HepG2 (cell line): ENCODE results near the gene ARHGAP31. TPM values are rescaled to one million over a fixed set of nuclear protein-coding genes. Genes with fewer than 3 reads are reported as not detected.

Experiments
- ATAC-seq: fragments of 200-7000 bp; cut with Tn5 transposase; 3 replicates; pipeline ENCODE4 v1.9.1; 2020; ENCODE audit warnings: mild to moderate bottlenecking, moderate library complexity
- BruUV-seq: library from RNA; stranded (reverse); fragments of 400-500 nt; replicated peaks from 2 replicates; lab custom pipeline; 2021; lab: Mats Ljungman, UMichigan
- CTCF ChIA-PET: fragments of 300-600 bp; formaldehyde crosslinking; extraction: SDS; loops from one replicate; lab custom pipeline; 2021; ENCODE audit warnings: low total read pairs, inconsistent platforms, low intra/inter-chr PET ratio; lab: Yijun Ruan, JAX
- POLR2A ChIA-PET: fragments of 350-600 bp; sonication (Branson Sonifier 250); formaldehyde crosslinking; loops from one replicate; lab custom pipeline; 2020; ENCODE audit warnings: antibody characterized with exemption, inconsistent platforms; lab: Yijun Ruan, JAX
- DNase-seq: peaks from one replicate; pipeline ENCODE4 v3.0.0-alpha.2; 2015; ENCODE audit warnings: low spot score
- FAIRE-seq: peaks from 3 replicates; lab custom pipeline; 2011; peaks lifted over from hg19 to GRCh38; lab: Jason Lieb, UNC
- H2AFZ ChIP-seq: one replicate; pipeline ENCODE4 v1.6.1; 2011; ENCODE audit warnings: low read length, inconsistent platforms
- H3K27ac ChIP-seq: fragments of 300-600 bp; 3 replicates; pipeline ENCODE4 v1.8.0; 2011; ENCODE audit warnings: mixed run types, mild to moderate bottlenecking, mixed read lengths, low read length, inconsistent platforms; ENCODE audit not compliant: insufficient read depth; ENCODE audit errors: extremely low read length
- H3K27me3 ChIP-seq, 2 experiments: fragments of 200-600 bp in 1 of 2; 2 replicates in 1 of 2; 3 replicates in 1 of 2; pipeline versions ENCODE4 v1.6.0 to v1.8.0; 2011; ENCODE audit warnings: low read length in 2 of 2, mild to moderate bottlenecking in 2 of 2, moderate library complexity in 2 of 2, inconsistent platforms in 1 of 2; ENCODE audit not compliant: insufficient read depth in 2 of 2, control insufficient read depth in 1 of 2
- H3K36me3 ChIP-seq, 2 experiments: fragments of 200-600 bp in 1 of 2; replicated peaks in 1 of 2; 2 replicates in 1 of 2; 3 replicates in 1 of 2; pipeline versions ENCODE4 v1.5.1 to v1.8.0; 2011; ENCODE audit warnings: low read length in 2 of 2, inconsistent platforms in 1 of 2; ENCODE audit not compliant: insufficient read depth in 2 of 2, control insufficient read depth in 1 of 2
- H3K4me1 ChIP-seq: 2 replicates; pipeline ENCODE4 v1.5.1; 2012; ENCODE audit warnings: low read length, inconsistent platforms; ENCODE audit not compliant: insufficient read depth
- H3K4me2 ChIP-seq: 2 replicates; pipeline ENCODE4 v1.6.0; 2011; ENCODE audit warnings: low read depth, low read length, inconsistent platforms
- H3K4me3 ChIP-seq, 3 experiments: fragments of 200-600 bp in 1 of 3; sonication (generic), shearing (Covaris generic) in 1 of 3; replicated peaks in 1 of 3; 2 replicates each; pipeline ENCODE4 v1.5.1; 2011 to 2016; ENCODE audit warnings: low read length in 3 of 3, inconsistent platforms in 2 of 3, low read depth in 2 of 3, mild to moderate bottlenecking in 2 of 3, control low read depth in 1 of 3, mixed read lengths in 1 of 3; ENCODE audit not compliant: insufficient read depth in 1 of 3
- H3K79me2 ChIP-seq: one replicate; pipeline ENCODE4 v1.6.1; 2011; ENCODE audit warnings: low read length, inconsistent platforms; ENCODE audit not compliant: insufficient read depth
- H3K9ac ChIP-seq: 2 replicates; pipeline ENCODE4 v1.6.0; 2011; ENCODE audit warnings: mild to moderate bottlenecking, low read depth, low read length, inconsistent platforms; ENCODE audit not compliant: insufficient read depth
- H3K9me3 ChIP-seq: 2 replicates; pipeline ENCODE4 v1.5.1; 2012; ENCODE audit warnings: mild to moderate bottlenecking, low read length
- H4K20me1 ChIP-seq: 2 replicates; pipeline ENCODE4 v1.6.0; 2011; ENCODE audit warnings: inconsistent platforms, mild to moderate bottlenecking, low read length, moderate library complexity; ENCODE audit not compliant: insufficient read depth
- GATAD2A ChIP-seq: IDR thresholded peaks from 2 replicates; pipeline ENCODE4 v1.6.1; 2016
- JDP2 ChIP-seq: sonication (generic); formaldehyde crosslinking; IDR thresholded peaks from 2 replicates; pipeline ENCODE4 v1.8.1; 2022; ENCODE audit warnings: missing genetic modification reagents, borderline replicate concordance
- MLLT10 ChIP-seq: sonication (generic); formaldehyde crosslinking; IDR thresholded peaks from 2 replicates; pipeline ENCODE4 v1.4.0; 2020; ENCODE audit warnings: missing genetic modification reagents
- POLR2G ChIP-seq: fragments of 200-400 bp; formaldehyde crosslinking; IDR thresholded peaks from 2 replicates; pipeline ENCODE4 v1.6.1; 2018; ENCODE audit warnings: mild to moderate bottlenecking, low read depth, low read length, moderate library complexity
- SOX13 ChIP-seq, 3 experiments: fragments of 450-650 bp in 1 of 3; sonication (generic) in 1 of 3; formaldehyde crosslinking in 1 of 3; IDR thresholded peaks in 2 of 3; conservative IDR thresholded peaks in 1 of 3; 2 replicates each; pipeline versions ENCODE4 v1.5.0 to v1.6.1; 2016 to 2020; ENCODE audit warnings: antibody characterized with exemption in 1 of 3, mild to moderate bottlenecking in 1 of 3, missing compliant biosample characterization in 1 of 3, missing genetic modification reagents in 1 of 3, moderate library complexity in 1 of 3
- TFDP1 ChIP-seq: IDR thresholded peaks from 2 replicates; pipeline ENCODE4 v1.6.1; 2016; ENCODE audit warnings: missing compliant biosample characterization, missing genetic modification reagents, borderline replicate concordance
- ZBTB7B ChIP-seq: sonication (generic); formaldehyde crosslinking; IDR thresholded peaks from 2 replicates; pipeline ENCODE4 v1.4.0; 2020; ENCODE audit warnings: missing genetic modification reagents
- ZNF136 ChIP-seq: sonication (generic); formaldehyde crosslinking; IDR thresholded peaks from 2 replicates; pipeline ENCODE4 v1.8.1; 2022; ENCODE audit warnings: low read depth, mild to moderate bottlenecking, moderate library complexity, missing genetic modification reagents
- ZNF337 ChIP-seq: sonication (generic); formaldehyde crosslinking; IDR thresholded peaks from 2 replicates; pipeline ENCODE4 v1.5.1; 2020; ENCODE audit warnings: missing genetic modification reagents, low read depth, mild to moderate bottlenecking, borderline replicate concordance
- ZNF446 ChIP-seq: sonication (generic); formaldehyde crosslinking; IDR thresholded peaks from 2 replicates; pipeline ENCODE4 v1.5.0; 2020; ENCODE audit warnings: mild to moderate bottlenecking, missing genetic modification reagents
- ZNF563 ChIP-seq: sonication (generic); formaldehyde crosslinking; IDR thresholded peaks from 2 replicates; pipeline ENCODE4 v1.8.0; 2022; ENCODE audit warnings: mild to moderate bottlenecking, moderate library complexity, missing genetic modification reagents
- ZNF615 ChIP-seq: sonication (generic); formaldehyde crosslinking; IDR thresholded peaks from 2 replicates; pipeline ENCODE4 v1.5.0; 2020; ENCODE audit warnings: mild to moderate bottlenecking, missing genetic modification reagents, borderline replicate concordance
- ZNF709 ChIP-seq: sonication (generic); formaldehyde crosslinking; IDR thresholded peaks from 2 replicates; pipeline ENCODE4 v1.5.0; 2020; ENCODE audit warnings: mild to moderate bottlenecking, missing genetic modification reagents
- ZNF891 ChIP-seq: sonication (generic); formaldehyde crosslinking; IDR thresholded peaks from 2 replicates; pipeline ENCODE4 v1.5.0; 2020; ENCODE audit warnings: mild to moderate bottlenecking, missing genetic modification reagents
- WGBS: methylation state at CpG from one replicate; pipeline ENCODE4 v1.1.6; 2017; ENCODE audit warnings: low lambda C conversion rate; 5-methylcytosine and 5-hydroxymethylcytosine counted together
- in situ Hi-C: cut with HindIII; loops from 2 replicates; pipeline ENCODE4 v1.10.0; 2017; ENCODE audit warnings: low pct_unique_long_range_greater_than_20kb; ENCODE audit not compliant: extremely low pct_ligation_motif_present
- intact Hi-C: fragments of 100-400 bp; cut with micrococcal nuclease; formaldehyde crosslinking; loops from one replicate; pipeline ENCODE4 v1.10.0; 2022; ENCODE audit not compliant: unreplicated experiment
- polyA plus RNA-seq, 8 experiments: library from polyadenylated mRNA; depleted of rRNA in 3 of 8; stranded (reverse) in 7 of 8; unstranded in 1 of 8; fragments of >200 nt; fragmentation: Illumina TruSeq in 4 of 8; extraction: Trizol in 4 of 8; gene quantifications; 2 replicates each; pipeline versions ENCODE4 v1.2.1 to v1.2.3, GENCODE V29; 2011 to 2016; ENCODE audit warnings: low read depth in 4 of 8, missing spikeins in 1 of 8, mixed read lengths in 1 of 8; ENCODE audit not compliant: insufficient read depth in 1 of 8
- total RNA-seq, 5 experiments: library from RNA; depleted of rRNA; stranded (reverse); fragments of >200 nt; fragmentation: Illumina TruSeq; extraction: Trizol; gene quantifications; 2 replicates each; pipeline ENCODE4 v1.2.3, GENCODE V29; 2016; ENCODE audit warnings: low read depth in 1 of 5

ARHGAP31 gene
- total and polyA plus RNA-seq, 2 of the 13 experiments (the other 11 are each of a cell fraction or from before 2014, with no cell fraction given), result not detected

- CTCF ChIA-PET, result no interaction called here
- Histone ChIP-seq H3K4me3 (no peak overlapping the region), H3K27me3 (no peaks in the 10 kb centered on the region), H2AFZ (no peak overlapping the region), H3K27ac (no peak overlapping the region), H3K9ac (no peak overlapping the region), H3K4me1 (no peaks in the 10 kb centered on the region), H3K36me3 (peaks cover 6 to 21% of the 10 kb centered on the region in 2 experiments; a peak in 4 of 5 replicates), H3K9me3 (peaks cover 43% of the 10 kb centered on the region), H3K4me2 (no peak overlapping the region), H3K79me2 (no peaks in the 10 kb centered on the region), H4K20me1 (no peaks in the 10 kb centered on the region)
- FAIRE-seq, result no peak
- BruUV-seq, result no TSS peak
- WGBS, result 98% methylated on average over 1 of the region's 1 CpG
- POLR2A ChIA-PET, result no interaction called here
- DNase-seq, result no peak
- TF ChIP-seq POLR2G, result peak; percentile 35; the same call in 1 of the 2 replicates
- TF ChIP-seq ZNF891 (CRISPR knock-in tag), result no peak
- TF ChIP-seq ZNF446 (CRISPR knock-in tag), result no peak
- TF ChIP-seq ZNF337 (CRISPR knock-in tag), result peak; percentile 99; the same call in 1 of the 2 replicates
- peak; percentile 96 for TF ChIP-seq ZNF136 (CRISPR knock-in tag)
- intact Hi-C loops, result no loop called here
- in situ Hi-C loops, result no loop called here
- ATAC-seq, result no peak
These were observed 133.5 kb downstream of the ARHGAP31 start for GRCh38 chr3:119427669-119428068.

- peak; percentile 20 for DNase-seq
- no peak overlapping the region for H3K4me2 ChIP-seq
- H3K36me3 ChIP-seq, result peaks cover 8 to 30% of the 10 kb centered on the region in 2 experiments
- intact Hi-C loops (no loop called here), in situ Hi-C loops (no loop called here)
- BruUV-seq, result no TSS peak
- no peak overlapping the region for H2AFZ ChIP-seq
- 78% methylated on average over 1 of the region's 1 CpG for WGBS
- no peak for FAIRE-seq
- H3K4me1 ChIP-seq, result no peaks in the 10 kb centered on the region
- H3K27ac ChIP-seq, result no peak overlapping the region
- CTCF ChIA-PET, result no interaction called here
- peak; percentile 39; the same call in 2 of the 3 replicates for ATAC-seq
- H3K27me3 ChIP-seq, result no peaks in the 10 kb centered on the region
- H3K9ac ChIP-seq, result no peak overlapping the region
- H4K20me1 ChIP-seq, result no peaks in the 10 kb centered on the region
- peaks cover 43% of the 10 kb centered on the region for H3K9me3 ChIP-seq
- no peak for TF ChIP-seq ZBTB7B (CRISPR knock-in tag)
- no peak for TF ChIP-seq SOX13 (IDR thresholded peaks at IDR 0.05)
- TF ChIP-seq SOX13 (CRISPR knock-in tag; conservative IDR thresholded peaks at IDR 0.05 in 1 of 2, IDR thresholded peaks at IDR 0.05 in 1 of 2), result no peak
- no peak for TF ChIP-seq ZNF709 (CRISPR knock-in tag)
- no peak for TF ChIP-seq JDP2 (CRISPR knock-in tag)
- TF ChIP-seq GATAD2A, result no peak
- TF ChIP-seq MLLT10 (CRISPR knock-in tag), result no peak
- TF ChIP-seq ZNF615, result no peak
- no peak for TF ChIP-seq ZNF563 (CRISPR knock-in tag)
- no peak for TF ChIP-seq TFDP1 (CRISPR knock-in tag)
- TF ChIP-seq, all 625 proteins: peak for 0
- POLR2A ChIA-PET, result no interaction called here
- no peaks in the 10 kb centered on the region for H3K79me2 ChIP-seq
- H3K4me3 ChIP-seq, result no peak overlapping the region
These were observed 134.4 kb downstream of the ARHGAP31 start for GRCh38 chr3:119428538-119428937.
